KOPT-K1 (cell line): Measurements from ENCODE around the gene PAQR5.

Source experiments
- H3K27ac ChIP-seq: fragments of 200-600 bp; sonication (generic); 2 replicates; pipeline ENCODE4 v1.5.1; 2016; ENCODE audit warnings: antibody characterized with exemption, mild to moderate bottlenecking, low read depth, low read length; ENCODE audit not compliant: poor library complexity, severe bottlenecking
- H3K36me3 ChIP-seq: fragments of 200-600 bp; sonication (generic); 2 replicates; pipeline ENCODE4 v1.5.1; 2017; ENCODE audit warnings: antibody characterized with exemption, mild to moderate bottlenecking, low read length, moderate library complexity; ENCODE audit not compliant: insufficient read depth
- H3K9me3 ChIP-seq: fragments of 200-600 bp; sonication (generic); 2 replicates; pipeline ENCODE4 v1.5.1; 2017; ENCODE audit warnings: antibody characterized with exemption, low read length, mild to moderate bottlenecking; ENCODE audit not compliant: insufficient read depth, poor library complexity, severe bottlenecking

Gene PAQR5

DNA sequence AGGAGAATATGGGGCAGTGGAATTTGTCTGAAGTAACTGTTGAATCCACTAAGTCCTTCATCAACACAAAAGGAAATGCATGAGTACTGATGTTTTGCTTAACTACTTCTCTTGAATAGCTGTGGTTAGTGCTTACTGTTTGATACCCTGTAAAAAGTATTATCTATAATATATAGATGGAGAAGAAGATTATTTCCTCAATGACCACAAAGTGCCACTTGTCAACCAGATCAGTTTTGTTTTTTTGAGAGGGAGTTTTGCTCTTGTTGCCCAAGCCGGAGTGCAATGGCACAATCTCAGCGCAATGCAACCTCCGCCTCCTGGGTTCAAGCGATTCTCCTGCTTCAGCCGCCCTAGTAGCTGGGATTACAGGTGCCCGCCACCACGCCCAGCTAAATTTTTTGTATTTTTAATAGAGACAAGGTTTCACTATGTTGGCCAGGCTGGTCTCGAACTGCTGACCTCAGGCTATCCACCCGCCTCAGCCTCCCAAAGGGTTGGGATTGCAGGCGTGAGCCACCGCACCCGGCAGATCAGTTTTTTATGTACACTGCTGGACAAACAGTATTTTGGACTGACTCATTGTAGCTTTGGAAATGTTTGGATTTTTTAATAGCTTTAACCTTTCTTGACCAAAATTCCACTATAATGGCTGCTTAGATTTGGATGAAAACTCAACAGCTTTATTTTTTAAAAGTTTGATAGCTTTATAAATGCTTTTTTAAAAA is 152.4 kb downstream of the PAQR5 start:
- peak overlapping the region; percentile 81 for H3K27ac ChIP-seq
- H3K36me3 ChIP-seq, result peaks cover 61% of the 10 kb centered on the region
- H3K9me3 ChIP-seq, result no peaks in the 10 kb centered on the region

DNA sequence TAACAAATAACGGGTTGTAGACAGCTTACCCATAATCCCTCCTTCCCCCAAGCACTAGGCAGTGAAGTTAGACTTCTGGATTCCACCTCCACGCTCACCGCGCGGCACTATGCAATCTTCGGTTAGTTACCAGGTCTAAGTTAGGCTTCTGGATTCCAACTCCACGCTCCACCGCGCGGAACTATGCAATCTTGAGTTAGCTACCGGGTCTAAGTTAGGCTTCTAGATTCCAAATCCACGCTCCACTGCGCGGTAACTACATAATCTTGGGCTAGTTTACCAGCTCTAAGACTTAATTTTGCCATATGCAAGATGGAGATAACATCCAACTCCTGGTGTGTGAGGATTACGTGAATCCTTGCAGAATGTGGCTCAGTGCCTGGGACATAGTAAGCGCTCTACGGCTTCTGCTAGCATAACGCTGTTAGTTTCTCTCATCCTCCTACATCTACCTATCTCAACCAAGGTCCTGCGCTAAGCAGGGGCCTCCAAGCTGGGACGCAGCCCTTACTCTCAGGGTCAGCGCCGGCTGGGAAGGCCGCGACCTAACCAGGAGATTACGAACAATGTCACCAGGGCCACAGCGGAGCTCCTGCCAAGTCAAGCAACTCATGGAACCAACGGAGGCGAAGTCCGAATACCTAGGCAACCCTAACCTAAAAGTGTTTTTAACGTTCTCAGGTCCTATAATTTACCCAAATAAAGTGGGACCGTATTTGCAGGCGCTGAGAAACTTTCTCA is 153.4 kb downstream of the PAQR5 start:
- Histone ChIP-seq H3K9me3 (no peaks in the 10 kb centered on the region), H3K36me3 (peaks cover 61% of the 10 kb centered on the region), H3K27ac (peak overlapping the region; percentile 81)

GRCh38 chr15:69452692-69453521 is 154.2 kb downstream of the PAQR5 start, which contains the start of gene RPLP1:
Gene RPLP1 (plus strand): TSS chr15:69452818. CDS start chr15:69452949, 131 bp downstream.
- peak within 1 kb of the TSS; percentile 81 for H3K27ac ChIP-seq
- peaks cover 62% of the 10 kb centered on the region for H3K36me3 ChIP-seq
- H3K9me3 ChIP-seq, result no peaks in the 10 kb centered on the region

- H3K36me3 ChIP-seq, result peaks cover 56% of the 10 kb centered on the region
- no peak overlapping the region for H3K27ac ChIP-seq
- no peaks in the 10 kb centered on the region for H3K9me3 ChIP-seq
Measured at GRCh38 chr15:69454953-69455352, 156.2 kb downstream of the PAQR5 start.

DNA sequence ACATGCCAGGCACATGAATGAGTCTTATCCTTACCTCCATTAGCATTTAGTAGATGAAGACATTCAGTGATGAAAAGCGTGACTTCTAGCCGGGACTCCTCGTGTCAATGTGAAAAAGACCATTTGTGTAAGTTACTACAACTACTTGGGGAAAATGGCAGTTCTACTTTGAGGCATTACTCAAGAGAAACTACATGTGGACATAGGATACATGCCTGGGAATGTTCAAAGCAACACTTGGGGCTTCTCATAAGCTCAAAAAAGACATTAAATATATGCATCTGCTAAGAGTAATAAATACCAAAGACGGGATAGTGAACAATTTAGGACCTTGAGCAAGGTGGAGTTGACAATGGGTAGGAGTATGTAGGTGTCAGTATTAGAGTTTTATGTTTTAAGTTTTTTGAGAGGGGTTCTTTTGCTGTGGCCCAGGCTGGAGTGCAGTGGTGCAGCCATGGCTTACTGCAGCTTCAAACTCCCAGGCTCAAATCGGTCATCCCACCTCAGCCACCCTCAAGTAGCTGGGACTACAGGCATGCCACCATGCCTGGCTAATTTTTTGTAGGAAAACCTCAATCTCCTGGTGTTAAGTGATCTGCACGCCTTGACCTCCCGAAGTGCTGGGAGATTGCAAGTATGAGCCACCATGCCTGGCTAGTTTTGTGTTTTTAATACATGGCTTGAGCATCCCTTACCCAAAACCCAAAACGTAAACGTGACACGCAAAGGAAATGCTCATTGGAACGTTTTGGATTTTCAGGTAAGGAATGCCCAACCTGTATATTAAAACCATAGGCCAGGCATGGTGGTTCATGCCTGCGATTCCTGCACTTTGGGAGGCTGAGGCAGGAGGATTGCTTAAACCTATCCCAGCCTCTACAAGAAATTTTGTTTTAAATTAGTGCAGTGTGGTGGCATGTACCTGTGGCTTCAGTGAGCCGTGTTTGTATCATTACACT is 157.8 kb downstream of the PAQR5 start:
- peaks cover 56% of the 10 kb centered on the region for H3K36me3 ChIP-seq
- H3K27ac ChIP-seq, result no peak overlapping the region
- H3K9me3 ChIP-seq, result no peaks in the 10 kb centered on the region
